ENCODE data around the gene XK.

DNA sequence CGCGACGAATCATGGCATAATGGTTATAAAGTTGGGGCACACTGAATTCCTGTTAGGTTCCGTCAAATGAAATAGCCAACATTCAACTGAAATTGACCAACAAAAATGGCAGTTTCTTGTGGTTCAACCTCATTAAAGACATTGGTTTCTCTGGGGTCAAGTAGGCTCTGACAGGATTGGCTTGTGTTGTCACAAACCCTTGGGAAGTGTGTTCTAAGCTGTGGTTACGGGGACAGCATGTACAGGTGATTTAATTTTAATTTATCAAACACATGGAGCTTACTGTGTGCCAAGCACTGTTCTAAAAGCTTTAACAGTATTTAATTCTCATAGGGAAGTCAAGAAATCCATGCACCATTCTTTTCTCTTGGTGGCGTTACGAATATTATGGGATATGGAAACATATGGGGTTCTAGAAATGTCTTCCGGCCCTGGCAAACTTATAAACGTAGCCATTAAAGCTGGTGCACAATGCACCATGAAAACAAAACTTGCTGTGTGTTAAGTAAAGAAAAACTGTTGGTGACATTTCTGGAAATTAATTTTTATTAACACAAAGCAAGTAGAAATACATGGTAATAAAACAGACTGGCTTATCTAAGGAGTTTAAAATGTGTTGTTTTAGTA lies 891 bp downstream of the XK start:
- TF ChIP-seq, protein P1, sequence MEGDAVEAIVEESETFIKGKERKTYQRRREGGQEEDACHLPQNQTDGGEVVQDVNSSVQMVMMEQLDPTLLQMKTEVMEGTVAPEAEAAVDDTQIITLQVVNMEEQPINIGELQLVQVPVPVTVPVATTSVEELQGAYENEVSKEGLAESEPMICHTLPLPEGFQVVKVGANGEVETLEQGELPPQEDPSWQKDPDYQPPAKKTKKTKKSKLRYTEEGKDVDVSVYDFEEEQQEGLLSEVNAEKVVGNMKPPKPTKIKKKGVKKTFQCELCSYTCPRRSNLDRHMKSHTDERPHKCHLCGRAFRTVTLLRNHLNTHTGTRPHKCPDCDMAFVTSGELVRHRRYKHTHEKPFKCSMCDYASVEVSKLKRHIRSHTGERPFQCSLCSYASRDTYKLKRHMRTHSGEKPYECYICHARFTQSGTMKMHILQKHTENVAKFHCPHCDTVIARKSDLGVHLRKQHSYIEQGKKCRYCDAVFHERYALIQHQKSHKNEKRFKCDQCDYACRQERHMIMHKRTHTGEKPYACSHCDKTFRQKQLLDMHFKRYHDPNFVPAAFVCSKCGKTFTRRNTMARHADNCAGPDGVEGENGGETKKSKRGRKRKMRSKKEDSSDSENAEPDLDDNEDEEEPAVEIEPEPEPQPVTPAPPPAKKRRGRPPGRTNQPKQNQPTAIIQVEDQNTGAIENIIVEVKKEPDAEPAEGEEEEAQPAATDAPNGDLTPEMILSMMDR (IDR thresholded peaks at IDR 0.05; ENCODE audit: insufficient read depth, low read length, poor library complexity, severe bottlenecking): no peak
- TF ChIP-seq EZH2phosphoT487 (conservative IDR thresholded peaks at IDR 0.05; ENCODE audit: low read length): no peak

Data from SU-DHL-6 (cell line).